HG03064 (cell line): ENCODE results near the gene WDR13.
A peak's percentile ranks its signal among the peaks of the same experiment; 100 is the strongest.
"Not testable (repeated sequence)": the region's sequence is repeated elsewhere in the genome, so short reads cannot be mapped to it uniquely, and the experiment has no call there.

Experiments
- ATAC-seq: cut with Tn5 transposase; IDR thresholded peaks from one replicate; pipeline ENCODE4 v1.9.1; 2021; ENCODE audit warnings: low read depth; ENCODE audit not compliant: unreplicated experiment

WDR13 gene

DNA sequence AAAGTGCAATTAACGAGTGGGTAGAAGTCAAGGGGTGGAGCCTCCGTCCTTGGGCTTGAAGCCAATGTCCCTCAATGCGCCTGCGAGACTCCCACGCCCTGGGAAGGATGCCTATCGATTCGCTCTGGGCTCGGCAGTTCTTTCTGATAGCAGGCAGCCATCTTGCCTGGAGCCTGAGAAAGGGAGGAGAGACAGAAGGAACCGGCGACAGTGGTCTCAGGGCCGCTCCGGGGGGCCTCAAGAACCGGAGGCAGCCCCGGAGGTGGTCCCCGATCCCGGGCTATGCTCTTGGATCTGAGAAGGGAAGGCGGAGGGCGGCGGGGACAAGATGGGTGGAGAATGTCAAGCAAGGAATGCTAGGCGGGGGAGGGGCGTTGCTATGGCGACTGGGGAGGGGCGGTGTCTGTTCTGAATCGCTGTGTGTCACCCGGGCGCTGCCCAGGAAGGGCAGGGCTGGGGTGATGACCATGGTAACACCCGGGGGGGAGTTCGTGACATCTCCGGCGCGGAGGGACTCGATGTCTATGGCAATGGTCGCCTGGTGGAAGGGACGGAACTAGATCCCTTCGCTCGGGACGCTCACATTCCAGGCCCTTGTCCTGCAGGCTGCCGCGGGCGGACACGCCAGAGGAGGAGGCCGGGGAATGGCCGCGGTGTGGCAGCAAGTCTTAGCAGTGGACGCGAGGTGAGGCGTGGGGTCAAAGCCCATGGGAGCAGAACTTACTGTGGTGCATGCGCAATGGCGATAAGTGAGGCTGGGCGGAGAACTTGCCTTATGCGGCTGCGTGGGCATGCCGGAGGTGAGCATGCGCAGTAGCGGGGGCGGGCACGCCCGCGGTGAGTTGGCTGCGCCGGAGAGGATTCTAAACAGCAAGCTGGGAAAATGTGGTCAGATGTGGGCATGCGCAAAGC lies at the start of gene WDR13:
TSS of gene WDR13 (plus strand) at position 140 of the 912 bp plus-strand sequence. CDS start at position 645, 505 bp downstream.
- no peak for ATAC-seq

DNA sequence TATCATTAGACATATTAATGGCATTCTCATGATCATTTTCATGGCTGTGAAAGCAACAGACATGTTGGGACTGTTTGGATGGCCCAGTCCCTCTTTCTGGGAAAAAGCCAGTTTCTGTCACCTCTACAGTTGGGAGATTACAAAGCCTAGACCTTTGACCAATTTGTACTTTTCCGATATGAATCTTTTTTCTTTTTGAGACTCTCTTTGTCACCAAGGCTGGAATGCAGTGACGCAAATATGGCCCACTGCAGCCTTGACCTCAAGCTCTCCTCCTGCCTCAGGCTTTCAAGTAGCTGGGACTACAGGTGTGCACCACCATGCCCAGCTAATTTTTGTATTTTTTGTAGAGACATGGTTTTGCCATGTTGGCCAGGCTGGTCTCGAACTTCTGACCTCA lies 48.4 kb upstream of the WDR13 start:
- no peak for ATAC-seq

DNA sequence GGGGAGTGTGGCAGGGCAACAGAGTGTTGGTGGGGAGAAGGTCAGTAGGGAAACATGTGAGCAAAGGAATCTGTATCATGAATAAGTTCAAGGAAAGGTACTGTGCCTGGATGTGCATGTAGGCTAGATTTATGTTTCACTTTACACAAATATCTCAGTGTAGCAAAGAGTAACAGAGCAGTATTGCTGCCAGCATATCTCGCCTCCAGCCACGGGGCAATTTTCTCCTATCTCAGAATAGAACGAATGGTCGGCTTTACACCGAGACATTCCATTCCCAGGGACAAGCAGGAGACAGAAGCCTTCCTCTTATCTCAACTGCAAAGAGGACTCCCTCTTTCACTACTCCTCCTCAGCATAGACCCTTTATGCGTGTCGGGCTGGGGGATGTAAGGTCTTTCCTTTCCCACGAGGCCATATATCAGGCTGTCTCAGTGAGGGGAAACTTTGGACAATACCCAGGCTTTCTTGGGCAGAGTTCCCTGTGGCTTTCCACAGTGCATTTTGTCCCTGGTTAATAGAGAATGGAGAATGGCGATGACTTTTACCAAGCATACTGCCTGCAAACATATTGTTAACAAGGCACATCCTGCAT lies 41.5 kb upstream of the WDR13 start:
- not testable (repeated sequence) for ATAC-seq

DNA sequence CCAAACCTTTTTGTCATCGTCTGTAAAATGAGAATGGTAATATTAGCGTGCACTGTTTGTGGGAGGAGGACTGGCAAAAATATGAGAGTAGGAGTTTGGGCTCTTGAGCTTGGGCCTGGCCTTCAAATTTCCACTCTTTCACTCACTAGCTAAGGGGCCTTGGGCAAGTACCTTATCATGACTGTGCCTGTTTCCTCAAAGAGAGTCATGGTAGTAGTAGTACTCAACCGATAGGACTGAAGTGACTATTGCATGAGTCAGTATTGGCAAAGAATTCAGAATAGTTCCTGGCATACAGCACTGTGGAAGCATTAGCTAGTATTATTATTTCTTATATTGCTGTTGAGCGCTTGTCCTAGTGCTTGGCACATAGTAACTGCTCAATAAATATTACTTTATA lies 39.0 kb upstream of the WDR13 start:
- ATAC-seq = no peak

- no peak for ATAC-seq
These were observed 37.7 kb upstream of the WDR13 start for GRCh38 chrX:48559636-48560035.

DNA sequence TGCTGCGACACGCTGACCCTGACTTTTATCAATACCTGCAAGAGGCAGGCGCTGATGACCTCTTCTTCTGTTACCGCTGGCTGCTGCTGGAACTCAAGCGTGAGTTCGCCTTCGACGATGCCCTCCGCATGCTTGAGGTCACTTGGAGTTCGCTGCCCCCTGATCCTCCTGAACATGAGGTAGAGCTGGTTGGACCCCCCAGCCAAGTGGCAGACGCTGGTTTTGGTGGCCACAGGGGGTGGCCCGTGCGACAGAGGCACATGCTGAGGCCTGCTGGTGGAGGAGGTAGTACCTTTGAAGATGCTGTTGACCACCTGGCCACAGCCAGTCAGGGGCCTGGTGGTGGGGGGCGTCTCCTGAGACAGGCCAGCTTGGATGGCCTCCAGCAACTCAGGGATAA lies 37.2 kb upstream of the WDR13 start:
- no peak for ATAC-seq

DNA sequence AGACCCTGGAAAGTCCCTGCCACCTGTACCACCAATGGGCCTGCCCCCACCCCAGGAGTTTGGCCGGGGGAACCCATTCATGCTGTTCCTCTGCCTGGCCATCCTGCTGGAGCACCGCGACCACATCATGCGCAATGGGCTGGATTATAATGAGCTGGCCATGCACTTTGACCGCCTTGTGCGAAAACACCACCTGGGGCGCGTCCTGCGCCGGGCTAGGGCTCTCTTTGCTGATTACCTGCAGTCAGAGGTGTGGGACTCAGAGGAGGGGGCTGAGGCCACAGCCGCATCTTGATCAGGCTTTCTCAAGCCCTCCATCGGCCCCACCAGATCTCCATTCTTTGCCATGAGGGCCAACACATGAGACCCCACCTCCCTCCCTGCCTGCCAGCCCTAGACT lies 36.6 kb upstream of the WDR13 start:
- no peak for ATAC-seq

DNA sequence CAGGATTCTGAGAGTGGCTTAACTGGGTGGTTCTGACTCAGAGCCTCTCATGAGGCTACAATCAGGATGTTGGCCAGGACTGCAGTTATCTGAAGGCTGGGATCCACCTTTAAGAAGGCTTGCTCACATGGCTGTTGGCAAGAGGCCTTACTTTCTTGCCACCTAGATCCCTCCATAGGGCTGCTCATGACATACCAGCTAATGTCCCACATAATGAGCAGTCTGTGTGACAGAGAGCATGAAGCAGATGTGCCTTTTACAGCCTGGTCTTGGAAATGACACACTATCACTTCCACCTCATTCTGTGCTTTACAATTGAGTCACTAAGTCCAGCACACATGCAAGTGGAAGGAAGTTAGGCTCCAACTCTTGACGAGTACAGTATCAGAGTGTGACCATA lies 27.3 kb upstream of the WDR13 start:
- ATAC-seq = no peak

- ATAC-seq = no peak
These were observed 23.5 kb upstream of the WDR13 start for GRCh38 chrX:48573690-48574269.

DNA sequence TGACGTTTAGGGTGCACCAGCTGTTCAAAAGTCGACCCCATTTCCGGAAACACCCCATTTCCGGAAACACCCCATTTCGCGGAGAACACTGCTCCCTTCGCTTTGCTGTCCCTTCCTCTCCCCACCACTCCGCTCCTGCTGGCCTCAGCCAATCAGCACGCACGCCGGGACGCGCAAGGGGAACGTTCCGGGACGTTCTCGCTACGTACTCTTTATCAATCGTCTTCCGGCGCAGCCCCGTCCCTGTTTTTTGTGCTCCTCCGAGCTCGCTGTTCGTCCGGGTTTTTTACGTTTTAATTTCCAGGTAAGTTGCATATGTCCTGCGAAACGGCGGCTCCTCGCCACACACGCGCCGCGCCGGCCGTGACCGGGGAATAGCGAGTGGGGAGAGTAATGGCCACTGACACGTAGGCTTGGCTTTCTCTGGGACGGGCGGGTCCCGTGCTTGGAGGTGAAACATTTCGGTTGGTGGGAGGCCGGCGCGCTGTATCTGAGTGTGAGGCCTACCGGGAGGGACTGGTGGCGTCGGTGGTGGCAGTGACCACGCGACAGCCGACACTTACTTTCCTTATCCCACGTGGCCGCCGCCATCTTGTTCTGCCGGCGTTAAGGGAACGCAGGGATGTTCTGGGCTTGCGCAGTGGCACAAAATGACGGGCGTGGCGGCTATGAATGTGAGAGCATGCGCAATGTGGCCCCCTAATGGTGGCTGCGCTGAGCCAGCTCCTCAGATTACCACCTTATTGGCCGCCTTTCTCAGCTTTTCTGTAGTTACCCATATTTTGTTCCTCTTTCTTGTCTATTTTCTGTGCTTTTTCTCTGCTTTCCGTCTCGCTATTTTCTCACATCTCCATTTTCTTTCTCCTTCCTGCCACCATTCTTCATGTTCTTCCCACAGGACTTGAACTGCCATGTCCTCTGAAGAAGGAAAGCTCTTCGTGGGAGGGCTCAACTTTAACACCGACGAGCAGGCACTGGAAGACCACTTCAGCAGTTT lies 22.7 kb upstream of the WDR13 start, which contains the start of gene RBM3:
TSS of gene RBM3 (plus strand) at position 215 of the 997 bp plus-strand sequence. CDS start at position 912, 697 bp downstream.
- peak; percentile 76 for ATAC-seq

DNA sequence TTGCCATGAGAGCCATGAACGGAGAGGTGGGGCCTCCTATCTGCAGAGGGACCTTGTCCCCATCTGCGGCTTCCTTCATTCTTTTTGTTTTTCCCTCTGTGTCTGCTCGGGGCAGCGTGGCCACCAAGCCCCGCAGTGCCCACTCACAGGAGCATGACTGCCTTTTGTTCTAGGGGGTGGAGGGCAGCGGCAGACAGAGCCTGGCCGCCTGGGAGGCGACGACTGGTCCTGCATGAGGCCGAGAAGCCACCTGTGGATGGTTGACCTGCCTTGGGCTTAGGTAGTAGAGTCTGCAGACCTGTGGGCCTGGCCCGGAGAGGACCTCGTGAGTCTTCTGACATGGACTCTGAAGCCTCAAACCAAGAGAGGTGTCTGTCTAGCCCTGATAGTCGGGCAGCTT lies 21.6 kb upstream of the WDR13 start:
- no peak for ATAC-seq

GRCh38 chrX:48576108-48576507 lies 21.2 kb upstream of the WDR13 start:
- ATAC-seq = no peak

DNA sequence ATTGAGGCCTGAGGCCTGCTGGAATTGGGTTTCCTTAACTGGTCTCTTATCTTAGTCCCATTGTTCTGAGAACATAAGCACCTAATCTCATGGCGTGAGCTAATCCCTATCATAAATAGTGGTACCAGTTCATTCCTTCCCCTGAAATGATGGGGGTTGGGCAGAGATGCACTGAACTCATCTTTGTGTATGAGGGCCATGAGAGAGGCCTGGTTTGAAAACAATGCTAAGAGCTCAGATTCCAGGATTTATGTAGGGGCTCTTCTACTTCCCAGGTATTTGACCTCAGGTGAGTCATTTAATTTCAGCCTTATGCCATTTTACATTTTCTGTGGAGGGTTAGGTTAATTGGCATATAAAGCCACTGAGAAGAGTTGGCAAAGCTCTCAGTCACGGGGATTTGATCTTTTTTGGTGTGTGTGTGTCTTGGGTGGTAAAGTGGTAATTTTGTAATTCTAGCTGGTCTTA lies 18.6 kb upstream of the WDR13 start:
- no peak for ATAC-seq

- no peak for ATAC-seq
These were observed 18.0 kb upstream of the WDR13 start for GRCh38 chrX:48579259-48579658.

DNA sequence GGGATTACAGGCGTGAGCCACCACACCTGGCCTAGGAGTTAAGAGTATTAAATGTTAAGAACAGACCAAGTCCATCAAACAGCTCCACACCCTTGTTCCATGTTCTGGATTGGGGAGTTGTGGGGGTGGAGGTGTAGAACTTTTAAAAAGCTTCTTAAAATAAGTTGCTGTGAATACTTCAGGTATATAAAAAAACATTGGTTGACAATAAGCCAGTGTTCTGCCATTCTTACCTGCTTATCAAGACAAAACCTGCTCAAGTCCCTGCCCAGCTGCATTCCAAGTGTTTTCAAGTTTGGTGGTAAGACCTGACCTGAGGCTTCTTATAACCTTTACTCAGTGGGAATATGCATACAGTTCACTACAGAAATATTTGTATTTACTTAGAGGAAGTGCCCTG lies 16.6 kb upstream of the WDR13 start:
- no peak for ATAC-seq

DNA sequence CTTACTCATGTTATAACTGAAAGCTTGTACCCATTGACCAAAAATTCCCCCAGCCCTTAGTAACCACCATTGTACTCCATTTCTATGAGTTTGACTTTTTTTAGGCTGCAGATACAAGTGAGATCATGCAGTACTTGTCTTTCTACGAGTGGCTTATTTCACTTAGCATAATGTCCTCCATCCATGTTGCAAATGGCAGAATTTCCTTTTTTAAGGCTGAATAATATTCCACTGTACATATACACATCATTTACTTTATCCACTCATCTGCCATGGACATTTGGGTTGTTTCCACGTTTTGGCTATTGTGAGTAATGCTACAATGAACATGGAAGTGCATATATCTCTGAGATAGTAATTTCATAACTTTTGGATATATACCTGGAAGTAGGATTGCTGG lies 12.6 kb upstream of the WDR13 start:
- ATAC-seq = no peak

DNA sequence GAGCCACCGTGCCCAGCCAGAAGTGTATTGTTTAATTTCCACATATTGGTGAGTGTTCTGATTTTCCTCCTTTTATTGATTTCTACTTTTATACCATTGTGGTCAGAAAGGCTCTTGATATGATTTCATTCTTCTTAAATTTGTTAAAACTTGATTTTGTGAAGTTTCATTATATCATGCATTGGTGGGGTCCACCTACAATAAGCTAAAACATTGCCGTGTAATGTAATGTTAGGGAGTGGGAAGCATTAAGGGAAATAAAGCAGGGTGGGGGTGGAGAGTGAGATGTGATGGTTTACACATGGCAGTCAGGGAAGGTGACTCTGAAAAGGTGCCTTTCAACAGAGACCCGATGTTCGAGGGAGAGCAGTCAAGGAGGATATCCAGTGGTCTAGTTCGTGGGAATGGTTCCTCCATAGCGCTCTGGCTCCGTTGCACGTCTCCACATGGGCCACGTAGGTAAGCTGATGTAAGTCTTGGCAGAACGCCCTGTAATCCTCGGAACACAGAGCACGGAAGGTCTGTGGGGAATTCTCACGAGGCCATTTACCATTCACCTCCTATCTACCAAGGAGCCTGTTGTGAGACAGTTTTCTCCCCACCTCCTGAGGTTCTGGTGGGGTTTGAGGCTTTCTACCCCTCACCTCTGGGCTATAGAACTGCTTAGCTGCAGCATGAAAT lies 7.7 kb upstream of the WDR13 start:
- ATAC-seq = no peak

- no peak for ATAC-seq
These were observed 6.8 kb upstream of the WDR13 start for GRCh38 chrX:48590203-48591103.
